TTC549 (cell line): Measurements from ENCODE around the gene HCFC2.
A peak's percentile ranks its signal among the peaks of the same experiment; 100 is the strongest.
"Not testable (repeated sequence)": the region's sequence is repeated elsewhere in the genome, so short reads cannot be mapped to it uniquely, and the experiment has no call there.

ENCODE experiments used
- FAIRE-seq: peaks from 2 replicates; lab custom pipeline; 2012; peaks lifted over from hg19 to GRCh38; lab: Jason Lieb, UNC

The HCFC2 gene

DNA sequence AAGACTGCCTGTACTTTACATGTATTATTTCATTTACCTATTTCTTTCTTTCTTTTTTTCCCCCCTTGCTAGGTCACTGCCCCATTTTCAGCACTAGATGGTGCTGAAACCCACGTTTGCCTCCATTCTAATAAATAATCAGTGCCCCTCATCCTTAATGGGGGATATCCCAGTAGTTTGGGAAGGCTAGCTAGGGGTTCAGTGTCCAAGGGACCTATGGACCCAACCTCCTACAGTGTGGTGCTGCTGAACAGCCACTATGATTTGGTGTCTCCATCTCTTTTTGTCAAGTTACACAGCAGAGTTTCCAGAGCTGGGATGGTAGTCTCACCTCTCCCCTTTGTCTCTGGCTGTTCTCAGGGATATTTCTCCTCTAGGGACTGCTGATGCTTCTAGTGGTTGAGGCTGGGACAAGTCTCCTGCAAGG lies 6.5 kb upstream of the HCFC2 start:
- FAIRE-seq, result no peak

DNA sequence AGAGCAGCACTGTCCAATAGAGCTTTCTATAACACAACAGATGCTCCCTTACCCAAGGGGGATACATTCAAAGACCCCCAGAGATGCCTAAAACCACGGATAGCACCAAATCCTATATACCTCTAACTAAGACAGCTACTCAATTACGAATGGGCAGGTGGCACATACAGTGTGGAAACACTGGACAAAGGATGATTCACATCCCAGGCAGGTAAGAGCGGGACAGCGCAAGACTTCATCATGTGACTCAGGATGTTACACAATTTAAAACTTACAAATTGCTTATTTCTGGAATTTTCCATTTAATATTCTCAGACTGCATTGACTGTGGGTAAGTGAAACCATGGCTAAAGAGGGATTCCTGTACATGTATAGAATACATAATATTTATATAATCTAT lies 5.5 kb upstream of the HCFC2 start:
- FAIRE-seq, result no peak

DNA sequence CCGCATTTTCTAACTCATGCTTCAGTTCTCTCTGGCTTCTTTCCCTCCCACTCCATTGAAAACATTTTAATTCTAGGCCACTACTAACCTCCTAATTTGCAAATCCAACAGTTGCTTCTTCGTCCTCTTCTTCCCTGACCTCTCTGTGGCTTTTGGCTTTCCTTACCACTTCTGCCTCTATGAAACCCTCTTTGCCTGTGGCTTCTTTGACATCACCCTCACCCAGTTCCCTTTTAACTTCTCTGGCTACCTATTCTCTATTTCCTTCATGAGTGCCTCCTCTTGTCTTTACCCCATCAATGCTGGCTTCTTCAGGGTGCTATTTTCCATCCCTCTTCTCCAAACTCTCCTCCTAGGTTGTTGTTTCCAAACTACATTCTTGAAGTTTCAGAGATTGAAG lies 4.4 kb upstream of the HCFC2 start:
- no peak for FAIRE-seq

DNA sequence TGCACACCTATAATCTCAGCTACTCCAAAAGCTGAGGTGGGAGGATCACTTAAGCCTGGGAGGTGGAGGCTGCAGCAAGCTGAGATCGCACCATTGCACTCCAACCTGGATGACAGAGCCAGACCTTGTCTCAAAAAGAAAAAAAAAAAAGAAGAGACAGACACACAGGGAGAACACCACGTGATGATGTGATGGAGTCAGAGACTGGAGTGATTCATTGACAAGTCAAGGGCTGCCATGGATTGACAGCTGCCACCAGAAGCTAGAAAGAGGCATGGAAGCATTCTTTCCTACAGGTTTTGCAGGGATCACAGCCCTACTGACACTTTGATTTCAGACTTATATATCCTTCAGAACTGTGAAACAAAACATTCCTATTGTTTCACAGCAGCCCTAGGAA lies 3.5 kb upstream of the HCFC2 start:
- FAIRE-seq, result no peak

DNA sequence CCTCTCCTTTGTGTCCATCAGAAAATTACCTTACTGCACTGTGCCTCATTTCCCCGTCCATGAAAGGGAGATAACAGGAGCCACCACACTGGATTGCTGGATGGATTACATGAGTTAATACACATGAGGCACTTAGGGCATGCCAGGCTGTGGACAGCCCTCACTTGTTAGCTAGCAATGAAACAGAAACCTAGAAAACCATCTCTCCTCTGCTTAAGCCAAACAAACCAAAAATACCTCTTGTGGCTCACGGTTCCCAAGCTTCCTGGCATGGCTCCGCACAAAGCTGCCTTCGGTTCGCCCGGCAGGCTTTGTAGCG lies 660 bp upstream of the HCFC2 start:
- FAIRE-seq, result no peak

DNA sequence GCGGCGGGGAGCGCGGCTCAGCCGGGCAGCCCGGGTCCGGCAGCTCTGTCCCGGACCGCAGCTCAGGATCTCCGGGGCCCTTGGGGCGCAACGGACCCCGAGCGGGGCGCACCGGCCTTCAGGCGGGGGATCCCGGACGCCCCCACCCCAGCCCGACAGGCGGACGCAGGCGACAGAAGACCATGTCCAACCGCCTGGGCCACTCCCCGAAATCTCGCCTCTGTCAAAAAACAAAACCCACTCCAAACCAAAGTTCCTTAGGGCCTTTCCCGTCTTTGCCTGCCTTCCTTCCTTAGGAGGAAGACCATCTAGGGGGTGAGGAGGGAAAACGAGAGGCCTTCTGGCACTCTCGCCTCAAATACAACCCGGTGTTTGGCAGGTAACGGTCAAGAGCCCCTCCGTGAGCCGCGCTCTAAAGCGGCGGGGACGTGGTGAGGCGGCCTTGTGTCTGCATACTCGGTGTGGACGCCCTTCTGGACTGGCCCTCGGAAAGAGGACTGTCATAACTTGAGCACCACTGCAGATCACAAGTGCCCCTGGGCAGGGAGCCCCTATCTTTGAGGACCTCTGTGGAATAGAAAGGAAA lies 604 bp downstream of the HCFC2 start:
- FAIRE-seq, result no peak

DNA sequence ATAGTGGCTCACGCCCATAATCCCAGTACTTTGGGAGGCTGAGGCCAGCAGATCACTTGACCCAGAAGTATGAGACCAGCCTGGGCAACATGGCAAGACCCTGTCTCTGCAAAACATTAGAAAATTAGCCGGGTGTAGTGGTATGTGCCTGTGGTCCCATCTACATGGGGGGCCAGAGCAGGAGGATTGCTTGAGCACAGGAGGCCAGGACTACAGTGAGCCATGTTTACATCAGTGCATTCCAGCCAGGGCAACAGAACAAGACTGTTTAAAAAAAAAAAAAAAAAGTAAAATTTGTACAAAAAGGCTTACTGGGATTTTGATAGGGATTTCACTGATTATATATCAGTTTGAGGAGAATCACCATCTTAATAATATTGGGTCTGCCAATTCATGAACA lies 7.8 kb downstream of the HCFC2 start:
- FAIRE-seq, result no peak

DNA sequence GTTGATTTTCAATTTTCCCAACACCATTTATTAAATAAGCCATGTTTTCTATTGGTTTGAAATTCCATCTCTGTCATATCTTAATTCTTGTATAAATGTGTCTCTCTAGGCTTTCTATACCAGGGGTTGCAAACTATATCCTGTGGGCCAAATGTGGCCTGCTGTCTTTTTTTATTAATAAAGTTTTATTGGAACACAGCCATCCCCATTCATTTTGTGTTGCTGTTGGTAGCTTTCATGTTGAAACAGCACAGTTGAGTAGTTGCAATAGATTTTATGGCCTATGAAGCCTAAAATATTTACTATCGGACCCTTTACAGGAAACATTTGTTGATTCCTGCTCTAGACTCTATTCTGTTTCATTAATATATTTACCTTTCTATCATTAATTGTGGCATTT lies 9.4 kb downstream of the HCFC2 start:
- FAIRE-seq, result no peak

DNA sequence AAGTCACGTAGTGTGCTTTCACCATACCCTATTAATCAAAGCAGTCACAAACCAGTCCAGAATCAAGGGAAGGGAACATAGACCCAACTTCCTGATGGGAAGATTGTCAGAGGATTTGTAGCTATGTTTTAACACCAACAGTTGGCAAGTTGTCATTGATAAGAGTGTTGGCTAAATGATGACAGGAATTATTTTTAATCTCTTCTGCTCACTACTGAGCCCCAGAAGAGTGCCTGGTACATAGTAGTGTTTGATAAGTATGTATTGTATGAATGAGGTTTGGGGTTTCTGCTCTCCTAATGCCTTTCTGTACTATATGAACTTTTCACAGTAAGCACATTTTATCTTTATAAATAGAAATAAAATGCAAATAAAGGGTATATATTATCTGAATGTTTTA lies 14.7 kb downstream of the HCFC2 start:
- no peak for FAIRE-seq

DNA sequence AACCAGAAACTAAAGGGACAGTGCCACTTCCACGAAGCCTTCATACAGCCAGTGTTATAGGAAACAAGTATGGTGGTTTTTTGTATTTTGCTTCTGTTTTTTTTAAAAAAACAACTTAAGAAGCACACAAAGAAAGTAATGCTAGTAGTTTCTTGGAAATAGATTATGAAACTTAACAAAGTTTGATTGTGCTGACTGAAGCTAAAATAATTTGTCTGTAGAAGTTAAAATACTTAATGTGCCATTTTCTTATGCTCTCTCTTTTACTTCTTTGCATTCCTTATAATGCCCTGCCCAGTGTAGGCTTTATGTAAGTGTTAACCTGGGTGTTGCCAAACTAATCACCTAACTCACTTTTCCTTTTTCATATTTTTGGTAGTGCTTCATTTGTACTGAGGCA lies 16.4 kb downstream of the HCFC2 start:
- FAIRE-seq, result no peak

DNA sequence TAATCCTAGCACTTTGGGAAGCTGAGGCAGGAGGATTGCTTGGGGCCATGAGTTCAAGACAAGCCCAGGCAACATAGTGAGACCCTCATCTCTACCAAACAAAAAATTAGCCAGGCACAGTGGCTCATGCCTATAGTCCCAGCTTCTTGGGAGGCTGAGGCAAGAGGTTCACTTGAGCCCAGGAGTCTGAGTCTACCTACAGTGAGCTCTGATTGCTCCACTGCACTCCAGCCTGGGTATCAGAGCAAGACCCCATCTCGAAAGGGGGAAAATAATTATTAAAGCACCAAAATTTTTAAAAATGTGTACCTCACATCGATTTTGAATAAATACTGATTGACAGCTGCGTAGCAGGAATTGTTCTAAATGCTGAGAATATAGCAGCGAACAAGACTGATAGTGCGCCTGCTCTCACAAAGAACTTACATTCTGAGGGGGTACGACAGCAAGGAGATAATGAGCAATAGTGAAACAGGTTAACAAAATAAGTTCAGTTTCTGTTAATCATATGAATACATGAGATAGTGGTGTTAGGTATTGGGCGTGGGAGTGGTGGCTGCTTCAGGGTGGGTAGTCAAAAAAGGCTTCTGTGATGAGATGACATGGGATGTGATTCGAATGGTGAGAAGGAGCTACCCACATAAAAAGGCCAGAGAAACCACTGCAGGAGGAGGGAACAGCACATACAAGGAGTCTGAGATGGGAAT lies 19.6 kb downstream of the HCFC2 start:
- FAIRE-seq, result no peak

DNA sequence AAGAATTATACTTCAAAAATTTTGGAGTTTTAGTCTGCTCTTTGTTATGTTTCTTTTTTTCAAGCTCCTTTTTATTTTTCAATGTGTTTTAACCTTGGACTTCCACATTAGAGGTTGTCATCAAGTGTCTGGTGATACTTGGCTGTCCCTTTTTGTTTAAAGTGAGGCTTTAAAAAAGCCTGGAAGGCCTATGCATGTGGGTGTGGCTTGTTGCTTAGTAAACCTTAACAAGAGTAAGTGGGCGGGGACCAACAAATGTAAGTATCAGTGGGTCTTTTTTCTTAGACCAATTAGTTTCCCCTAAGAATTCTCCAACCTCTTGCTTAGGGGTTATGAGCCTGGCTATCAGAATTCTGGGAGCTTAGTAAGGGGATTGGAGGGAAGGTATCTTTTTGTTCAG lies 26.4 kb downstream of the HCFC2 start:
- FAIRE-seq, result no peak

DNA sequence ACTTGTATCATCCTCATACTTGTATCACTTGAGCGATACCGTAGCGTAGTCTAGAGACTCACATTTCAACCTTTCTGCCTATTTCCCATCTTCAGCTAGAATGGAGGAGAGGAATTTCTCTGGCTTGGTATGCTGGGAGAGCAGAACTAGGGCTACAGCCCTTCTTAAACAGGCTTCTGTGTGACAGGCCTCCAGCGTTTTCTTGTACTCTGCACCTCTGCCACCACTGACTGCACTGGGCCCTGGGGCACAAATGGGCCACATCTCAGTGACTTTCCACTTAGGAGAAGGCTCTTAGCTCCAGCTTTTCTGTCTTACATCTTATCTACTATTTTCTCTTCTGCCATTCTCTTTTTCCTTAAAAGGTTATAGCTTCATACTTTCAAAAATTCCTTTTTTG lies 26.8 kb downstream of the HCFC2 start:
- no peak for FAIRE-seq

DNA sequence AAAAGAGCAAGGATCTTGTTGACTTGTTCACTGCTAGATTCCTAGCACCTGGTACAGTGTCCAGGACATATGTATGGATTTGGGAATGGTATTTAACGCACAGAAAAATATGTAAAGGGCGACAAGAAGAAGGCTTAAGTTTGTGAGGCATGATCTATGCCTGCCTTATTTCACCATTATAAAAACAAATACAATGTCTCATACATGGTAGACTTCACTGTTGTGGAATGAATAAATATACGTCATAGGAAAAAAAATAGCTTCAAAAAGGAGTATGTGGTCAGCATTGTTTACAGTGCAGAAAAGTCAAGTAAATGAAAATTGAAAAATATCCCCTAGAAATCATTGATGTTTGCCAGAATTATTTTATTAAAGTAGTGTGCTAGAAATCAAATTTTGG lies 30.0 kb downstream of the HCFC2 start:
- FAIRE-seq, result no peak

DNA sequence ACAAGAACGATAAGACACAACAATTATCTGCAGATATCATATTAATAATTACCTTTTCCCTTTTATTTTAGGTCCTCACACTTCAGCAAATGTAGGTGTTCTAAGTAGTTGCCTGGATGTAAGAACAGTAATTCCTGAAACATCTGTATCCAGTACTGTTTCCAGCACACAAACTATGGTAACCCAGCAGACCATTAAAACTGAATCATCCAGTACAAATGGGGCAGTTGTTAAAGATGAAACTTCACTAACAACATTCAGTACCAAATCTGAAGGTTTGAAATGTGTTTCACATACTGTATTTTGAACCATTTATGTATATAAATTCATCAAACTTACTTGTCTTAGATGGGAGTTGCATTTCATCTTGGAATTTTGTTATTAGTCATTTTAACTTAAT lies 31.0 kb downstream of the HCFC2 start:
- FAIRE-seq, result no peak

DNA sequence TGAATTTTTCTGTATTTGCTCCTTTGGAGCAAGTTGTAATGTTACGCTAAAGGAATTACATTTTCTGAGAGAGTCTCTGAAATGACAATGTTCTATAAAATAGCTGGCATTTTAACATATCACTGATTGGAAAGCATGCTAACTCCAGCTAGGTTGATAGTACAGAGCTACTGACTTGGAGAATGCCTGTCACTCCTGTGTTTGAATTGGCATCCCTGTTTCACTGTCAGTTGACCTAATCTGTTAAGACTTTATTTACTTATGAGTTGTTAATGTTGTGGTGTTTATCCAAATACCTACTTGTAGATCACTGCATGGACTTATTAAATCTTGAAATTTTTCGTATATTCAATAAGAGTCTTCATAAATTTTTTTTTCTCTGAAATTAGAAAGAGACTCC lies 33.6 kb downstream of the HCFC2 start:
- FAIRE-seq, result no peak

DNA sequence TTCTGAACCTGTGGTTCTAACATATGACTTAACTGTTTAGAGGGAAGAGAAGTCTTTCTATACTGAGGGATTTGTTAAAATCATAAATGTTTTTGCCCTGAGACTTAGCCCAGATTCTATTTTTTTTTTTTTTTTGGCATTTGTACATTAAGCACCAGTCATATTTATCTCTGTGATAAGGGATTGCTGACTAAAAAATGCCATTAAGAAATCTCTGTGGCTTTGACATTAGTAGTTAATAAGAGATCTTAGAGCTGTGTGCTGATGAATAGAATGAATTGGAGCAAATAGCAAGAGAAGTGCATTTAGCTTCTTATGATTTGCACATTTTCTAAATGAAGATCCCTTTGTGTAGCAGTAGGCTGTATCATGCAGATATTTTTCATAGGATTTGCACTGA lies 41.1 kb downstream of the HCFC2 start:
- FAIRE-seq, result no peak

DNA sequence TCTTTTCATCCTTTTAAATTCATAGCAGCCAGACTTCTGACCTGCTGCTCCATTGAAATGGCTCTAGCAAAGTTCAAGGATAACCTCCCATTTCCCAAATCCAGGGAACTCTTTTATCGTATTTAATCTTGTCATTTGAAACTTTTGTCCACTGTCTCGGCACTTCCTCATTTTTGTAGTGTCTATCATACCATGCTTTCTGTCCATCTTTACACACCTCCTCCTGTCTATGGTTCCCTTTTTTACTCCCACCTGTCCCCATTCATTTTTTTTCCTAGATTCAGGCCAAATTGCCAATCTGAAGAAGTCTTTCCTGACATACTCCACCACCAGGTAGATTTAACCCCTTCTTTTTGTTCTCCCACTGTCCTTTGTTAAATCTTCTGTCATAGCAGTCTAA lies 42.6 kb downstream of the HCFC2 start:
- FAIRE-seq, result no peak

DNA sequence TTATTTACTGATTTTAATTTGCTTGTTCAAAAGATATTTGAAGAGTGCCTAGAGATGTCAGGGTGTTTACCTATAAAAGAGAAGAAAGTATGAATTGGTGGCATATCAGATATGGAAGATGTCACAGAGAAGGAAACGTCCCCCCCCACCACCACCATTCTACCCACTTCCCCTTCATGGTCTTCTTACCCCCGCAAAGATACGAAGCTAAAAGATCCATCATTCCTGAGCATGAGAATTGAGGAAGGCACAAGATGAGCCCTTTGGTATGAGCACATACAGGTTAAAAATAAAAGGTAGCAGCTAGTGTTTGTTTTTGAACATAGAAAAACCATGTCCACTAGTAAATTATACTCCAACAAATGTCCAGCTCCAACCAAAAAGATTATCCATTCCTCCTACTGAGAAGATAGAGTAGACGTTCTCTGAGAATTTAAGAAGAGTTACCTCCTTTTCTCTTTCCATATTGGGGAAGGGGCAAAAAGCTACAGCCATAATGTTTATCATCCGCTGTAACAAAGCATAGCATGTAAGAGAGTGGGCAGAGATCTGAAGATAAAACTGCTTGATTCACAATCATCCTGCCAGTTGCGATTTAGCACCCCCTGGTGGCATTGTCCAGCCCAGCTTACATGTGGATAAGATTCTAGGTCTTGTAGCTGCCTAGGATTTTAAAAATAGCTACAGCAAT lies 44.6 kb downstream of the HCFC2 start:
- peak; percentile 56 for FAIRE-seq

DNA sequence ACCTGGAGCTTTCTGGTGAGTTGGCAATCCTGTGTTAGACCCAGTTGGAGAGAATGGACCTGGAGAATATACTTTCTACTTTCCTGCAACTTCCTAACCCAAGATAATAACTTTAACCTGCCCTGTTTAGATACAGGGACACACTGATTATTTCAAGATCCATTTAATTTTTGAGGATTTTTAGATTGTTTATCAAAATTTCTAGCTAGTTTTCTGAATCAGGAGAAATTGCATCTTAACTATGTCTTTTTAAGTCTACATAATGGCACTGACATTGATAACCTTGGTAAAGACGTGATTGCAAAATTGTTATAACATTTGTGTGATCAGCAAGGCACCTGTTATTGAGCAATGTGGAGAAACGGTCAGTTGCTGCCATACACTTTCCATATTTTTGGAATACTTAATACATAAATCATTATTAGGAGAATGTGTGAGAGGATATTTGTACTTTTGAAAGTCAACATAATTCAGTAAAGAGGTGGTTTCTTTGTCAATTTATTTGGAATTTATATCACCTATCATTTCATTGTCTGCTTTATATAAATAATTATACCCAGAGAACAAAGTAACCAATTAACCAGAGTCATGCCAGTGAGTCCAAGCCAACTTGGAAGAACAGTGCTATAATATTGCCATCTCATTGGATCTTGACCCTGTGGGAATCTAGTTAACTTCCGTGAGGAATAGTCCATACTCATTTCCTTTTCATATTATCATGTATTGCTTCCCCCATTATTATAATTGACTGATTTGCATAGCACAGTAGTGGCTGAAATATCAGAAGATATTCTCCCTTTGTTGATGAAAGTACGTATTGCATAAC lies 45.3 kb downstream of the HCFC2 start:
- FAIRE-seq, result no peak

DNA sequence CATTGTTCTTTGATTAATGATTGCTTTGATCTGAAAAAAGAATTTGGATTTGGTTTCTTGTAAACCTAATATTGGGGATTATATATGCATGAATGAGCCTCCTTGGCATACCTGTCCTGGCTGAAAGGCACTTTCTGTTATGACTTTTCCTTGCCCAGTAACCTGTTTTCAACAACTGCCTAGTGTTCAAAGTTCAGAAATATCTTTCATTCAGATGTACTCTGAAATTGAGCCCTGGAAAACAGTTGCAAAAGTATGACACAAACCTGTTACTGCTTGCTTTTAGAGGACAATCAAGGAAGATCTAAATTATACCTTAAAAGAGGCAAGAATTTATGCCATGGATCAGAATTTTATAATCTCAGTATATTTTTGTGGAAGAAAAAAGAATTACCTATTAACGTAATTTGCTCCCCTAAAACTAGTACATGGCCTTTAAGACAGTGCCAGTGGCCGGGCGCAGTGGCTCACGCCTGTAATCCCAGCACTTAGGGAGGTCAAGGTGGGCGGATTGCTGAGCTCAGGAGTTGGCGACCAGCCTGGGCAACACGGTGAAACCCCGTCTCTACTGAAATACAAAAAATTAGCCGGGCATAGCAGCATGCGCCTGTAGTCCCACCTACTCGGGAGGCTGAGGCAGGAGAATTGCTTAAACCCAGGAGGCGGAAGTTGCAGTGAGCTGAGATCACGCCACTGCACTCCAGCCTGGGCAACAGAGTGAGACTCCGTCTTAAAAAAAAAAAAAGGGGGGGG lies 50.7 kb downstream of the HCFC2 start:
- FAIRE-seq, result not testable (repeated sequence)

DNA sequence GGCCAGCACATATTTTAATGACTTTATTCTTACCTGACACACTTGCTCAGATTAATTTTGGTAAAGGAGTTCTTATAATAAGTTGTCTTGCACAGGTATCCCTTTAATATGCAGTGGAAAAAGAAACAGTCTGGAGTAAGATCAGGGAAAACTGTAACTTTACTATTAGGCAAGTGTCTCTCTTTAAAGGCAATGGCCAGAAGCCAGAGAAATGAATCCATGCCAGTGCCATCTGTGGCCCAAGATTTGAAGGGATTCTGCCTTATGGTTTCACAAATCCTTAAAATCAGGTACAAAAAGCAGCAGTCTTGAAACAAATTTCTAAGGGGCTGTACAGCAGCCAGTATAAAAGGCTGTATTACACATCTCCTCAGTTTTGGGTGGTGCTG lies 51.2 kb downstream of the HCFC2 start:
- no peak for FAIRE-seq

DNA sequence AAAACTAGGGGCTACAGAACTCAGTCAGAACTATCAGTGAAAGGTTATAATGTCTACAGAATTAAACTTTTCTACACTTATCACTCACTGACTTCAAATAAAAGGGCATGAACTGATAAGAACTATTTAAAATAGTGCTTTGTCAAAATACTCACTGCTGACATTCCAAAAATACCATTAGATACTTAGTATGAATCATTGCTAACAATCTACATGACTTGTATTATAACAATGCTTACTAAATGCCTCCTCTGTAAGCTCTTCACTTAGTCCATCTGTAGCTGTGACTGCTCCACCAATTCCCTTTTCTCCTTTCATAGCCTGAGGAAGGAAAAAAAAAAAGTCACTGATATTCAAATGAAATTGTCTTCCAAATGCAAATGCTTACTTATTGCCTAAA lies 56.7 kb downstream of the HCFC2 start:
- FAIRE-seq, result no peak
